ENCODE results near the gene OXTR.

Gene OXTR

GRCh38 chr3:8749316-8749715 lies 20.1 kb downstream of the OXTR start:
- peaks cover 2% of the 10 kb centered on the region for H3K36me3 ChIP-seq (ENCODE audit: control insufficient read depth, insufficient read depth, low read length)
- H3K4me3 ChIP-seq (replicated peaks; ENCODE audit: low read depth, low read length): no peak overlapping the region
- TF ChIP-seq CTCF (IDR thresholded peaks at IDR 0.05; ENCODE audit: insufficient read depth, low read length, poor library complexity, severe bottlenecking): no peak
- no peaks in the 10 kb centered on the region for H3K27me3 ChIP-seq (replicated peaks; ENCODE audit: control insufficient read depth, insufficient read depth, low read length)
- DNase-seq (ENCODE audit: extremely low read depth, insufficient read length): no peak

- Histone ChIP-seq H3K36me3 (ENCODE audit: control insufficient read depth, insufficient read depth, low read length) (no peaks in the 10 kb centered on the region), H3K27me3 (replicated peaks; ENCODE audit: control insufficient read depth, insufficient read depth, low read length) (no peaks in the 10 kb centered on the region), H3K4me3 (replicated peaks; ENCODE audit: low read depth, low read length) (no peak overlapping the region)
- no peak for DNase-seq (ENCODE audit: extremely low read depth, insufficient read length)
- no peak for TF ChIP-seq CTCF (IDR thresholded peaks at IDR 0.05; ENCODE audit: insufficient read depth, low read length, poor library complexity, severe bottlenecking)
Measured at GRCh38 chr3:8746780-8747345, 22.6 kb downstream of the OXTR start.

GRCh38 chr3:8745619-8746370 lies 23.6 kb downstream of the OXTR start:
- TF ChIP-seq CTCF (IDR thresholded peaks at IDR 0.05; ENCODE audit: insufficient read depth, low read length, poor library complexity, severe bottlenecking): no peak
- no peaks in the 10 kb centered on the region for H3K27me3 ChIP-seq (replicated peaks; ENCODE audit: control insufficient read depth, insufficient read depth, low read length)
- H3K4me3 ChIP-seq (replicated peaks; ENCODE audit: low read depth, low read length): no peak overlapping the region
- H3K36me3 ChIP-seq (ENCODE audit: control insufficient read depth, insufficient read depth, low read length): no peaks in the 10 kb centered on the region
- DNase-seq (ENCODE audit: extremely low read depth, insufficient read length): no peak

- no peak for DNase-seq (ENCODE audit: extremely low read depth, insufficient read length)
- TF ChIP-seq CTCF (IDR thresholded peaks at IDR 0.05; ENCODE audit: insufficient read depth, low read length, poor library complexity, severe bottlenecking): no peak
- Histone ChIP-seq H3K36me3 (ENCODE audit: control insufficient read depth, insufficient read depth, low read length) (no peaks in the 10 kb centered on the region), H3K4me3 (replicated peaks; ENCODE audit: low read depth, low read length) (no peak overlapping the region), H3K27me3 (replicated peaks; ENCODE audit: control insufficient read depth, insufficient read depth, low read length) (no peaks in the 10 kb centered on the region)
Measured at GRCh38 chr3:8743911-8744310, 25.5 kb downstream of the OXTR start.

GRCh38 chr3:8743021-8743601 lies 26.3 kb downstream of the OXTR start:
- H3K4me3 ChIP-seq (replicated peaks; ENCODE audit: low read depth, low read length): no peak overlapping the region
- no peak for DNase-seq (ENCODE audit: extremely low read depth, insufficient read length)
- H3K27me3 ChIP-seq (replicated peaks; ENCODE audit: control insufficient read depth, insufficient read depth, low read length): no peaks in the 10 kb centered on the region
- H3K36me3 ChIP-seq (ENCODE audit: control insufficient read depth, insufficient read depth, low read length): no peaks in the 10 kb centered on the region
- no peak for TF ChIP-seq CTCF (IDR thresholded peaks at IDR 0.05; ENCODE audit: insufficient read depth, low read length, poor library complexity, severe bottlenecking)

Data from GM06990 (cell line).